ENCODE results near the gene GRIK4.

Gene GRIK4

DNA sequence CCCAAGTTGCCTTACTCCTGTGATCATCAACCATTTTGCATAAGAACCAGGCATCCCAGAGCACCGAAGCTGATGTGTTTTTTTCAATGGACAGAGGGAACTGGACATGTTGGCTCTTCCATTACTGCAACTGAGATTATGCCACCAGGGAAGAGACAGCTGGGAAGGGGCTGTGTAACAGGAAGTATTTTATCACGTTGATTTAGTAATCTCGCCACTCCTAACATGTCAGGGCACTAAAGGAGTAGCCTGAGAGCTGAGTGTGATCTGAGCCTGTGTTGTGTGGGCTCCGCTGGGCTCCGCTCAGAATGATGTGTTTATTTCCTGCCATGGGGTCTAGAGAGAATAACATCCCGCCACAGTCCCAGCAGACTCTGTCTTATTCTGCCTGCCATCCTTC is 165.4 kb downstream of the GRIK4 start:
- no peak for DNase-seq (ENCODE audit: low spot score)

DNA sequence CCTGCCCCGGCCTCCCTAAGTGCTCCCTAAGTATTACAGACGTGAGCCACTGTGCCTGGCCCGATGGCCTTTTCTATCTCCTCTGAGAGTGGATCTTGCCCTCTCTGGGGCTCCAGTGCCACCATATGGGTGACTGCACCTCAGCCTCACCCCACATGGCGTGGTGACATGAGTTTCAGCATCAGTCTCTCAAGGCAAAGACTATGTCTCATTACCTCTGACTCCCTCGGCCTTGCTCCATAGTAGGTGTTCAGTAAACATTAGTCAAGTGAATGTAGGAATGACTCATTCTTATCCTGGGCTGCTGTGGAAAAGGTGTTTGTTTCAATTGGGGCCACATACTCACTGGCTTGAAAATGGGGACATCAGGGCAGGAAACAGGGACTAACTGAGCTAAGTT is 168.8 kb downstream of the GRIK4 start:
- no peak for DNase-seq (ENCODE audit: low spot score)

DNA sequence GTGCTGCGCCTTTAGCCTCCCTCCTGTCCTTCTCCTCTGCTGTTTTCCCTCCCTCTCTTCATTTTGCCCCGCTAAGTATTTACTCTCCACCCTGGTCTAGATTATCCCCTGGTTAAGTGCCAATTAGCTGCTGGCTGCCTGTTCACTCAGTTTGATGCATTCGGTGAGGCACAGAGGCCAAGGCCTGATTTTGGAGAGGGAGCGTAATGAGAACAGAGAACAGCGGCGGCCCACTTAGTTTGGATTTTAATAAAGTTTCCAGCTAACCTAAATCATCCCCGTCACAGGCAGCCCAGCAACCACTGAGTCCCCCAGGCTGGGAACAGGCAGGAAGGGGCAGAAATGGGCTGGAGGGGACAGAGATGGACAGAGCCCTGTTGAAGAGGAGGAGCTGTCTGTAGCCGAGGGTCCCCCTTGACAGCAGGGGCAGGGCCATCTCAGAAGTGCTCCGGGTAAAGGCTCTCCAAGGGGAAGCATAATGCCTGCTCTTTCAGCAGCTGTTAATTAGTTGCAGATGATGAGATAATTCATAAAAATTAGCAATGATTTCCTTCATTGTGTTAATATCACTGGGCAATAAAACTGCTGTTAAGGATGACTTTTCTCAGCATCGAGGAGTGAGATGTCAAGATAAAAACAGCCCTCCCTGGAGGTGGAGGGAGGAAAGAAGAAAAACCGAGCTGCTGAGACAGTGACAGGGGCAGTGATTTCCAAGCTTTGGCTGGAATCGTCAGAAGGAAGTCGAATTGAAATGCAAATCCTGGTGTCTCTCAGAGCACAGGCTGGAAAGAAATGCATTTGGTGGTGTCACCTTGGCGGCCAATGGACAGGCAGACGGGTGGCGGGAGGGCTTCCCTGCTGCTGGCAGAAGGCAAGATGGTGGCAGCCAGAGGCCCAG is 170.1 kb downstream of the GRIK4 start:
- DNase-seq (ENCODE audit: low spot score), result no peak

DNA sequence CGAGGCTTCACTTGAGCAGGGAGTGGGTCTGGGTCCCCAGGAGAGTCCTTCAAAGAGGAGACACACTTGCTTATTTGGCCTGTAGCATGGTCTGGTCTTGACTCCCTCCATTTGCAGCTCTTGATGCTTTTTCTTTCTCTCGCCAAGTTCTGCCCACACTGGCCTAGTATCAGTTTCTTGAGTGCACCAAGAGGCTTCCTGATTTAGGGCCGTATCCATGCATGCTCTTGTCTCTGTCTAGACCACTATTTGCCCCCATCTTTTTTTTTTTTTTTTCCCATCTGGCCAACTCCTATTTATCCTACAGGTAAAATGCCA is 170.7 kb downstream of the GRIK4 start:
- DNase-seq (ENCODE audit: low spot score), result no peak

DNA sequence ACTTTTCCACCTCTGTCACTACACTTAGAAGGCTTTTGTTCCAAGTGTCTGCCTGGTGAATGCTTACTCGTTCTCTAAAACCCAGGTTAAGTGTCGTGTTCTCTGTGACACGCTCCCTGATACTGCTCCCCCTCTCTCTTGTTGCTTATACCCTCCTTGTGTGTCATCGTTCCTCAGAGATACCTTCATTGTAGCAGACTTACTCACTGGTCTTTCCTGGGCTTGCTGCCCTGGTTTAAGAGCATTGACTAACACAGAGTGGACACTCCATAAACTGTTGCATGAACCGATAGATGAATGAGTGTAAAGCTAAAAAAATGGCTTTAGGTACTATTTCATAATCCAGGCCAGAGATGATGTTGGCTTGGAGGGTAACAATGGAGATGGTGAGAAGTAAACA is 171.3 kb downstream of the GRIK4 start:
- no peak for DNase-seq (ENCODE audit: low spot score)

DNA sequence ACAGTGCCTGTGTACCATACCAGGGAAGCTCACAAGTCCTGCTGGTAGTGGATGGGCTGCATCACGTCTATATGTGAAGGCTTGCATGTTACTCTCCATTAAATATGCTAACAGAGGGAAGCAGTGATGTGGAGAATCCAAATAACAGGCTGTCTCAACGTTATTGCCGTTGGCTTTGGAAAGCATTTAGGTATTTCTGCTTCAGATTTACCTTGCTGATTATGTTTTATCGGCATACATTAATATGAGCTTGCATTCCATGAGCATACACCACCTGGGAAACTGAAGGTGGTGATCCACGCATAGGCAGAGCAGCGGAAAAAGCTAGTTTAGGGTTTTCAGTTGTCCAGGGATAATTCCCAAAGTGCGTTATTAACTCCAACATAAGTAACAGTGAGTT is 175.0 kb downstream of the GRIK4 start:
- no peak for DNase-seq (ENCODE audit: low spot score)

DNA sequence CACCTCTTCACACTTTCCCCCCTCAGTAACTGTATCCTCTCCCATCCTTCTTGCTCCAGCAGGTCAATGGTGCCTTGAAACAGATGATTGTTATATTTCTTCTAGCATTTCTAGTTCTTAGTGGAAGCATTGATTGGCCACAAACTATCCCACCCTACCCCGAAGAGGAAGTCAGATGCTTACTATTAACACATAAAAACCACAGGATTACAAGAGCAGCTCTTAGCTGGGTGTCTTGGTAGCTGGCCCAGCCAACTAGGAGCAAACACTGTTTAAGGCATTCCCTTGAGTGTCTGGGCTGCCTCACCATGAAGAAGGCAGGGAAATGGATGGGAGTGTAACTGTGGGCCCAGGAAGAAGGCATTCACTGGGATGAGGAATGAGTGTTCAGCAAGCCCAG is 176.6 kb downstream of the GRIK4 start:
- no peak for DNase-seq (ENCODE audit: low spot score)

DNA sequence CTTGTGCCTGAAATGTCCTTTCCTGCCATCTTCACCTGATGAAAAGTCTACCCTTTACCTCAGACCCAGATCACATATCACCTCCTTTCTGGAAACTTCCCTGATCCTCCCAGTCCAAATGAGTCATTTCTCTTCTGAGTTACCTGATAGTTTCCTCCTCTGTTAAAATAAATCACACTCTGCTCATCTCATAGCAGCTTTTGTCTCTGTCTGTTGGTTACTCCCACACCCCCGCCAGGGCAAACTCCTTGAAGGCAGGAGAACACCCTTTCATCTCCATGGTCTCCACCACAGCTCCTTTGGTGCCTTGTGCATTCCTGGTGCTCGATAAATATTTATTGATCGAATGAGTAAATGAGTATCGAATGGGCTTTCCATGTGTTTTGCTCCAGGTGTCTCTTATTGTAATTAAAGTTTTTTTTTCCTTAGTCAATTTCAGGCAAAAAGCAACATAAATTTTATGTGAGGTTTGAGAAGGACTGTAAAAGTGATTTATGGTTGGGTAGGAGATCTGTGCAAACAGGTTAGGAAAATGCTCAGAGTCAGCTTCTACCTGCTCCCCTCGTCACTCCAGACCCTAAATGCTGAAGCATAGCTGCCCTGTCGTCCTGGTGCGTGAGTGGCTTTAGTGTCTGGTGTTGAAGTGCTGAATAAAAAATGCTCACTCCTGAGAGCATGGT is 178.2 kb downstream of the GRIK4 start:
- DNase-seq (ENCODE audit: low spot score), result no peak

DNA sequence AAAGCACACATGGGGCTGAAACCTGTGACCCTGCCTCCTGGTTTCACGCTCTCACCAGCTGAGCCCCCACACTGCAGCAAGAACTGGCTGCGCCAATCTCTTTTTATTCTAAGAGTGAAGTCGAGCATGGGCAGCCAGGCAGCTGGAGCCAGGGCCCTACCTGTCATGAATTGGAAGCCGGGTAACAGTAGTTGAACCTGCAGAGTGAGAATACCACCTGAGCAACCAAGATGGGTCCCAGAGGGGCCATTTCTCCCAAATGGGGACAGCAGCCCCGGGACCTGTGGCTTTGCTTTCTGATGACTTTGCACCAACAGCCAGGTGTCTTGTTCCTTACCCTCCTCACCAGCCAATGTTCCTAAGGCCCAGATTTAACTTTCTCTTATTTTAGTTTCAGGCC is 178.9 kb downstream of the GRIK4 start:
- DNase-seq (ENCODE audit: low spot score), result no peak

DNA sequence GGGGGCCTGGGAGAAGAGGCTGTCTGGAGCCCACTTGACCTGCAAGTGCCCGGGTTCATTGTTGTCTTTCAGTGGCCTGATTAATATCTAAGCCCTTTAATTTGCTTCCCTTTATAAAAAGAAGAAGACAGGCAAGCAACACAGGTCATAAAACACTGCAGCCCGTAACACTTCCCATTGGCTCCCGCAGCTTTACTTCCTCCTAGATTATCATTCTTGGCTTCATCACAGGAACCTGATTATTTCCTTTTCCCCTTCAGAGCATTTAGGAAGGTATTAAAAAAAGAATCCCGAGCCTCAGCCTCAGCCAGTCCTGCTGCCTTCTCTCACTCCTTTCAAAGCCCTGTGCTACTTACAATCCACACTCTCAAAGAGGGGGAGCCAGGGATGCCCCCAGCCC is 183.2 kb downstream of the GRIK4 start:
- DNase-seq (ENCODE audit: low spot score), result no peak

DNA sequence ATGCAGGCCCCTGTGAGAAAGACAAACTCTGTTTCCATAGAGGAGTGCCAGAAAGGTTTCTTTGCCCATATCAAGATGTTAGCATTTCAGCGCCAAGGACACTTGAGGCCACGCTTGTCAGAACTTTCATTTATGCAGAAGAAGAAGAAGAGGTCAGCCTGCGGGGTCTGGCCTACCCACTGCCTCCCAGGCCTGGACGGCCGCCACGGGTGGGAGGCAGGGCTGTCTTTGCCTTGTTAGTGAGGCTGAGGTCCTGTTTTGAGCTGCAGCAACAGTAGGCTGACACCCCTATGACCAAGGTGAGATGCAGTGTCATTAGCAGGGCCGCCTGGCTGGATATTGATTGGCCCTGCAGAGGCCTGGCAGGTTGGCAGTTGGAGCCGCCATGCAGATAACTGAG is 183.9 kb downstream of the GRIK4 start:
- DNase-seq (ENCODE audit: low spot score), result no peak

DNA sequence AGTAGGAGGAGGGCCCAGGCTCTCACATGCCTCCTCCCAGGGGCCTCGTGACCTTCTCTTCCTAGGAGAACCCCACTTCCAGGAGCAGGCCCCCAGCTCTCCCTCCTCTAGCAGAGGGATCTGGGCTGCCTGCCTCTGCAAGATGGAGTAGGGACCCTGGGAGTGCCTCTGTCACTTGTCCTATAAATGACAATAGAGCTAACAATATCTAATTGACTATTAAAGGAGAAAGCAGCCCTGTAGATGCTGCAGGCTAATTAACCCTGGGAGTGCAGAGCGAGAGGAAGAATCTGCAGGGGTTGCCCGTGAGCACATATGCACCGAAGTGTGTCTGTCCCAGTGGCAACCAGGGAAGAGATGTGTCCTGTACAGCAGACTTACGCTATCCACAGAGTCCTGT is 184.4 kb downstream of the GRIK4 start:
- DNase-seq (ENCODE audit: low spot score), result no peak

DNA sequence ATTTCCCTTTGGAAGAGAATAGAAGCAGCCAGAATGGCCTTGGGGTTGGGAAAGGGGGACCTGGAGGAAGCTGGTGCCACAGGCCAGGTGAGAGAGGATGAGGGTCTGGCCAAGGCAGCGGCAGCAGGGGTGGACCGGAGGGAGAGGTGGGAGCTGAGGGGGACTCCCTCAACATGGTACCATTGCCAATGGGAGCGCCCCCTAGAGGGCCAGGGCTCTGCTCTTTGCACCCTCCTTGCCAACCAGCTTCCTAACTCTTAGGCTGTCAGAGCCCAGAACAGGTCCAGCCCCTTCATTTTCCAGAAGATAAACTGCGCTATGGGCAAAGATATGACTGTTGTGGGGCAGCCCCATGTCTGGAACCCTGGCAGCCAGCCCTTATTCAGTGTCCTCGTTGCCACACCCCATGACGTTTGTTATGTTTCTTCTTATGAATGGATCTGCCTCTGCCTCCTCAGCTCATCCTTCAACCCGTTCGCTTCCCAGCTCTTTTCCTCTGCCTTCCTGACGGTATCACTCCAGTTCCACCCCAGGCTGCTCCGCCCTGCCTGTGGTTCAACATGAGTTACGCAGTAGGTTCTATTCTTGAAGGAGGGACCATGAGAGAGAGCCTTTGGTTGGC is 185.2 kb downstream of the GRIK4 start:
- no peak for DNase-seq (ENCODE audit: low spot score)

DNA sequence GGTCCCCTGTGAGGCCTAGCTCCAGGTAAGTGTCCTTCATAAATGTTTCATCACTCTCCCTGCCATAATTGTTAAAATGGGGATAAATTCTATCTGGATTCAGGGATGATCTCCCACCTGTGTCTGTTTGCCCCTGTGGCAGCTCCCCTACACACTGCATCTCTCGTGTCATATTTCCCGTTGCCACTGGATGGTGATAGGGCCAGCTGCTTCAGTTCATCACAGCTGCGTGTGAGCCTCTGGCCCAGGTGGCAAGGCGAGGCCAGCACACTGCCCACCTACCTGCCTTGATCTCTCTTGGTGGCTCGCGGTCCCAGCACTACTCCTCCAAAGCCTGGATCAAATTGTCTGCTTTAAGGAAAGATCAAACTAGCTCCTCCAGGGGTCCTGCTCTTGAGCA is 187.4 kb downstream of the GRIK4 start:
- DNase-seq (ENCODE audit: low spot score), result no peak

DNA sequence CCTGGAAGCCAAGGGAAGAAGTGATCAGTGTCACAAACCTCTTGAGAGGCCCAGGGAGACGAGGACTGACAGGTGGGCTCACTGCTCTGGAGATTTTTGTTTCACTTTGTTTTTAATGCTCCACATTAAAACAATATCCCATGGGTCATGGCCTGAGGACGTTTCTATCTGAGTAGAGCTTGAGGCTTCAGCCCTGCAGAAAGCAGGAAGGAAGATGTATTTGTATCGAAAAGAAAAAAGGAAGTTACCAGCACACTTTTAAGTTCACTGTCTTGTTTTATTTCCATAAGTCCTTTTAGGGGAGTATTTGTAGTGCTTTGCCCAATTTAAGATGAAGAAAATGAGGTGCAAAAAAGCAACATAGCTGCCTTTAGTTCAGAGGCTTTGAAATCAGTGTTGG is 191.1 kb downstream of the GRIK4 start:
- DNase-seq (ENCODE audit: low spot score), result no peak

DNA sequence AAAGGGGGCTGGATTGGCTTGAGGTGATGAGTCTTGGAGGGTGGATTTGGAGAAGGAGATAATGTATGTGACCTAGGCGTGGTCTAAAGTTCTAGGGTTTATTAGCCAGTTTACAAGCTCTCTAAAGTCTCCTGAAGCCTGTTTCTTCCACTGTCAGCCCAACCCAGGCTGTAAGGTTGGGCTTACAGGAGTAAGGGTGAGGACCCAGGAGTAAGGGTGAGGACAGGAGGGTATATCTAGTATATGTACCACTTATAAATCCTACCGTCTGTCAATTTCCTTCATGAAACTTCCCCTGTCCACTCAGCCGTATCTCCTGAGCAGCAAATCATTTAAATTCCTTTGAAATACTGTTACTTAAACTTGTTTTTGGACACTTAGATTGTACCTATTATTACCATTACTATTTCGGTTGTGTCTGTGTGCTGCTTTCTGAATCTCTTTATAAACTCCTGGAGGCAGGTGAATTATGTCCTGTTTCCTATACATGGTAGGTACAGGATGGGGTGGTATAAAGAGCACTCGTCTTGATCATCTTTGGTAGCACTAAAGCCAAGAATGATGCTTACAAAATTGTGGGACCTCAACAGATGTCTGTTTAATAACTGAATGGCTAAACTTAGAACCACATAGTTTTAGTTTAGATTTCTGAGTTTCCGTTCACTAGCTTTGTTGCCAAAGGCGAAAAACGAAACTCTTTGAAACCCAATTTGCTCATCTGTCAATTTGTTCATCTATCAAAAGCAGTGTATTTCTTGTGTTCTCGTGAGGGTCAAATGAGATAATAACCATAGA is 192.0 kb downstream of the GRIK4 start:
- no peak for DNase-seq (ENCODE audit: low spot score)

DNA sequence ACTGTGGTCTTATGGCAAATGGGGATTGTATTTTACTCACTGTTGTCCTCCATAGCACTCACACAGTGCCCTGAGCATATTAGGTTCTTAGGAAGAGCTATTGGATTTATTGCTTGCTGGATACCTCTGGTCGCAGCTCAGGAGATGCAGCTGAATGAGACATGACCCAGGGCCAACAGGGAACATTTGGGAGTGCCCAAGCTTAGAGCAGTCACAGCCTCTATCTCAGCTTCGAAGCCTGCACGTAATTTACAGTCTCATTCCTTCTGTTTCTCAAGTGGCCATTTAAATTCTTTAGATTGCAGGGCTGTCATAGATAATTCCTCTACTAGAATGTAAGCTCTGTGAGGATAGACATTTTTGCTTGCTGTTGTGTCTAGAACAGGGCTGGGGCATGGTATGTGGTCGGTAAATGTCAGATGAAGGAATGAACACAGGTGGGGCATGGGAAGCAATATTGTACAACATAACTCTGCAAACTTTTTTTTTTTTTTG is 192.8 kb downstream of the GRIK4 start:
- DNase-seq (ENCODE audit: low spot score), result no peak

DNA sequence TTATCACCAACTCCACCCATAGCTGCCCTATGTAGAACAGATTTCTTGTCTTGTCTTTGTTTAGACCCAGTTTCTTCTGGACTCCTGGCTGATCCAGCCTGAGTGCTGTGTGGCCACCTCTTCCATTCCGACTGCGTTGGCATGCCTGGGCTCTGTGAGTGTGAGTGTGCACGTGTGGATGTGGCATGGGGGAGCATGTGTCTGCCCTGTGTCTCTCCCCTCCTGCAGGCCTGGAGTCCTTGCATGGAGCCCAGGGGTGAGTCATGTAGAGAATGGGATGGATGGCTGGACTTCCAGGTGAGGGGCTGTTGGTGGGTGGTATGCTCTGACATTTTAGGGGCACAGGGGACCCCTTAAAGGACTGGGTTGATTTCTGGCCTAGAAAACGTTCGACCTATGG is 194.7 kb downstream of the GRIK4 start:
- no peak for DNase-seq (ENCODE audit: low spot score)

DNA sequence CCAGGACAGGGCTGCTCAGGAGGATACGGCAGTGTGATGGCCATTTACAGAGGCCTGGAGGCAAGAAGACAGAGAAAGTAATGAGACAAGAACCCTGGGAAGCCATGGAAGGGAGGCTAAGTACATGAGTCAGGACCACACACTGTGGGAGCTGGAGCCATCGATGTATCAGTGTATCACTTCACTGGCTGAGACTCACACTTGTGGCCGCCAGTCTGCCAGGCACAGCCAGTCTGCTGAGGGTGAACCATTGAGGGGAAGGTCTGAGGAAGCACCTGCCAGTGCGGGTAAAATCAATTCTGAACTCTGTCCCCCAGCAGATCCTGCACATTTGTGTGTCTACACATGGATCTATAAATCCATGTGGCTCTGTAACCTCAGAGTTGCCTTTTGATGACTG is 195.6 kb downstream of the GRIK4 start:
- DNase-seq (ENCODE audit: low spot score), result no peak

DNA sequence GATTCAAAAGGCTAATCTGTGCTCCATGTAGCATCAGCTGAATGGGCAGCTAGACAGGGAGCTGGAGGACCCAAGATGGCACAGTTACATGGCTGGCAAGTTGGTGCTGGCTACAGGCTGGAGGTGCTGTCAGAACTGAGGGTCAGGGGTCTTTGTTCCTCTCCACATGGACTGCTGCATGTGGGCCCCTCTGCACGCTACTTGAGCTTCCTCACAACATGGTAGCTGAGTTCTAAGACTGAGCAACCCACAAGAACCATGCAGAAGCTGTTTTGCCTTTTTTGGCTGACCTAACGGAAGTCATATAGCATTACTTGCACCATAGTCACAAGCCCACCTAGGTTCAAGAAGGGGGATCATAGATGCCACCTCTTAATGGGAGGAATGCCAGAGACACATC is 196.1 kb downstream of the GRIK4 start:
- DNase-seq (ENCODE audit: low spot score), result no peak

DNA sequence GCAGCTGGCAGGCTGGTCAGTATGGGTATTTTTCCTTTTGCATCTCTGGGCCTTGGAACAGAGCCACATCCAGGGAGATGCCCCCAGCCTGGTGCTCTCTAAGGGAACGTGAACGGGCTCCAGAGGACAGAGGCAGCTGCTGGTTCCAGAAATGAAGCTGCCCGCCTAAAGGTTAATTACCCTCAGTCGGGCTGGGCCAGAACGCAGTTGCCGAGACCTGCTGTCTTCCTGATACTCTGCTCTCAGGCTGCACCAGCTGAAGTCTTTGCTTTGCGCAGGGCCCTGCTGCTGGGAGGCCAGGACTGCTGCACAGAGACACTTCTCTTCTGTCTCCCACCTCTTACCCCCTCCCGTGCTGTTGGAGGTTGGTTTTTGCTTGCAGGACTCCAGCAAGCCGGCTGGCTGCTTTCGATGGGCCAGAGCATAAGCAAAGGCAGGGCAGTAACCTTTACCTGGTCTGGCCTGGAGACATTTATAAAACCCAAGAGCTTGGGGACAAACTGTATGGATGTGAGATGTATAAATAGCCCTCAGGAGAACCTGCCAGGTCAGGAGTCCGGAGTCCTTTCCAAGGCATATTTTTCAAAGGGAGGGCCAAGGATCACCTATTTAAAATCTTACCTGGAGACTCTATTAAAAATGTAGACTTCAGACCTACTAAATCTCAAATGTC is 197.1 kb downstream of the GRIK4 start:
- no peak for DNase-seq (ENCODE audit: low spot score)

DNA sequence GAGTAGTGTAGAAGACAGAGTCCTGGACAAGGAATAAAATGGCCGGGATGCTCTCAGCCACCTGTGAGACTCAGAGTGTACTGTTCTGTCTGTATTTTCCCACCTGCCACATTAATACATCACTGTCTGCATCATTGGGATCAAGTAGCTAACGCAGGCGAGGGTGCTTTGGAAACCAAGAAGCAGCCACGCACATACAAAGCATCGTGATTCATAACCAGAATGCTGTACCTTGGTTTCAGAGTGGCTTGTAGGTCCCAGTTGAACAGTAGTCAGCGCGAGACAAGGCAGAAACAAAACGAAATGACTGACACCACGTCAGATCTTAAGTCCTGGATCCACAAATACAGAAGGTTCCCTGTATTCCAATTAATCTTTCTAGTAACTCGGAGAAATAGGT is 198.3 kb downstream of the GRIK4 start:
- no peak for DNase-seq (ENCODE audit: low spot score)

All from kidney capillary endothelial cell (primary cell).